ENCODE measurements around the gene RRP15. TPM values are rescaled to one million over a fixed set of nuclear protein-coding genes. Genes with fewer than 3 reads are reported as not detected.

RRP15 gene
- total and polyA plus RNA-seq, 2 experiments from 2014 or later, result 5.4 to 25.5 TPM

DNA sequence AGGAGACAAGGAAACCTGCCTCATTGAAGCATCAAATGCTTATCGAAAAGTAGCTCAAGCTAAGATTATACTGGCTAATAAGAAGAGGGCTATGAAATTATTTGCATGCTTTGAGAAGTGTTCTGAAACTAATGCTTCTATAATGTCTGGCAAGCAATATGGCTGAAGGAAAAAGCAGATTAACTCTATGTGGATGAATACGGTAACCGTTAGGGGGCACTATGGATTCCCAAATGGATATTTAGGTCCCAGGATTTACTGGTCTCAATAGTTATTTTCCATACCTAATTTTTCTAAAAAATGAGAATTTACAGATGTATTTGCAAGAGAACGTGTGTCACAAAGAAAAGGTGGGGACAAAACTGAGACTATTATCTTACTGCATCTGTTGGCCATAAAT is 34.6 kb upstream of the RRP15 start:
- H3K4me2 ChIP-seq (ENCODE audit: unreplicated experiment), result no peak overlapping the region
- peaks cover 31% of the 10 kb centered on the region; the same call in 1 of the 2 replicates for H3K27me3 ChIP-seq (replicated peaks; ENCODE audit: insufficient read depth)
- no peaks in the 10 kb centered on the region for H4K20me1 ChIP-seq (ENCODE audit: insufficient read depth)
- no peaks in the 10 kb centered on the region for H3K9me2 ChIP-seq (ENCODE audit: insufficient read depth)
- in situ Hi-C loops (cut with MboI), result no loop called here
- H3K9ac ChIP-seq, result no peak overlapping the region
- H3K4me1 ChIP-seq (ENCODE audit: insufficient read depth), result no peaks in the 10 kb centered on the region
- no peaks in the 10 kb centered on the region for H3K36me3 ChIP-seq (ENCODE audit: low read depth)
- H3K4me3 ChIP-seq, result no peak overlapping the region
- no peak for DNase-seq
- H2AFZ ChIP-seq, result no peak overlapping the region
- no peaks in the 10 kb centered on the region for H3K79me2 ChIP-seq (ENCODE audit: insufficient read depth)
- H3F3A ChIP-seq (ENCODE audit: insufficient read depth), result no peaks in the 10 kb centered on the region
- no peaks in the 10 kb centered on the region for H3K9me3 ChIP-seq (ENCODE audit: low read depth)
- WGBS, 2 experiments (ENCODE audit: low coverage in 1 of 2, low lambda C conversion rate in 2 of 2, missing lambda C conversion rate in 2 of 2), result 58 to 61% methylated on average over 4 of the region's 4 CpGs
- H3K27ac ChIP-seq, result no peak overlapping the region
- TF ChIP-seq EZH2phosphoT487 (IDR thresholded peaks at IDR 0.05; ENCODE audit: insufficient read depth, low read depth), result no peak
- no peak for TF ChIP-seq EZH2 (IDR thresholded peaks at IDR 0.05; ENCODE audit: insufficient read depth, poor library complexity, severe bottlenecking)

DNA sequence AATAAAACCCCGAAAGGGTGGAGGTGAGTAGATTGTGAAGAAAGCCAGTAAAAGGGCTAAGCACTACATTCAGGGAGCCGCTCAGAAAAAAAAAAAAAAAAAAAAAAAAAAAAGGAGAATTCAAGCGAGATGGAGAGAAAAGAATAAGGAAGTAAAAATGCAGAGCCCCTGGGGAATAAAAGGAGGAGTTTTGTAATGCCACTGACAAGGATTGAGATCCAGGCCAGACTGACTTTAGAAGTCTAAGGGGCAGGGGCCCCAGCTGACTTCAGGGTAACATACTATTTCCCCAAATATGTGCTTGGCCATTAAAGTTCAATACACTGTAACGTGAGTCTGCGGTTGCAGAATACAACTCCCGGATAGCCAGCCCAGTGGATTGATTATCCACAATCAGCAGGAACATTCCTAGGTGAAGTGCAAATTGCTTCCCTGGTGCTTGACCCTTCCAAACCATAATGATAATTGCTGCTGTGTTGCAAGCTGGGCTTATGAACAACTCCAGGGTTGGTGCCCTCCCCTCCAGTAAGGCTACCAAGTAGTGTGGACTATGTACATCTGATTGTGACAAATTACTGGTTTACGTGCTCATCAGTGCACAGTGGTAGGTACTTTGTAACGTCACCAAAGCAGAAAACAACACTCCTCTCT is 30.7 kb upstream of the RRP15 start:
- TF ChIP-seq EZH2 (IDR thresholded peaks at IDR 0.05; ENCODE audit: insufficient read depth, poor library complexity, severe bottlenecking) (no peak), EZH2phosphoT487 (IDR thresholded peaks at IDR 0.05; ENCODE audit: insufficient read depth, low read depth) (no peak)
- no peak overlapping the region for H3K4me2 ChIP-seq (ENCODE audit: unreplicated experiment)
- H3K79me2 ChIP-seq (ENCODE audit: insufficient read depth), result no peaks in the 10 kb centered on the region
- H3K4me3 ChIP-seq, result no peak overlapping the region
- H2AFZ ChIP-seq, result no peak overlapping the region
- in situ Hi-C loops (cut with MboI), result no loop called here
- H3K36me3 ChIP-seq (ENCODE audit: low read depth), result no peaks in the 10 kb centered on the region
- no peak overlapping the region for H3K27ac ChIP-seq
- H3K9ac ChIP-seq, result no peak overlapping the region
- H3K9me2 ChIP-seq (ENCODE audit: insufficient read depth), result no peaks in the 10 kb centered on the region
- no peak for DNase-seq
- H3F3A ChIP-seq (ENCODE audit: insufficient read depth), result no peaks in the 10 kb centered on the region
- H4K20me1 ChIP-seq (ENCODE audit: insufficient read depth), result no peaks in the 10 kb centered on the region
- 32 to 37% methylated on average over 8 of the region's 8 CpGs for WGBS, 2 experiments (ENCODE audit: low coverage in 1 of 2, low lambda C conversion rate in 2 of 2, missing lambda C conversion rate in 2 of 2)
- no peaks in the 10 kb centered on the region for H3K9me3 ChIP-seq (ENCODE audit: low read depth)
- no peaks in the 10 kb centered on the region for H3K4me1 ChIP-seq (ENCODE audit: insufficient read depth)
- peaks cover 23% of the 10 kb centered on the region; the same call in 1 of the 2 replicates for H3K27me3 ChIP-seq (replicated peaks; ENCODE audit: insufficient read depth)

DNA sequence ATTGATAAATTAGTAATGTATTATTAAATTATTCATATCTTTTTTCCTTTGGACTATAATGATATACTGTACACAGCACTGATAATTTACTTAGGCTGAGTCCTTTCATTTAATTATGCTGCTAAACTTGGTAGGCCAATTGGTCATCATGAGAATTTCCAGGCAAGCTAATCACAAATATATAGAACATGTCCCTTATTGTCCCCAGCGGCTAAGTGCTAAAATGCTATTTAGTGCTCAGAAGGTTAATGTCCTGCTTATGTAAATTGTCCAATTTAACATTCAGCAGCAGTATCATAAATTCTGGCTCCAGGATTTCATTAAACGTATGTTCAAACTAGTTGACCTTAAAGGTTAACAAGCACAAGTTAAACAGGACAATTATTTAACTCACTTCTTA is 30.0 kb upstream of the RRP15 start:
- Histone ChIP-seq H3K9me3 (ENCODE audit: low read depth) (no peaks in the 10 kb centered on the region), H3K4me2 (ENCODE audit: unreplicated experiment) (no peak overlapping the region), H2AFZ (no peak overlapping the region), H3K36me3 (ENCODE audit: low read depth) (no peaks in the 10 kb centered on the region), H3K9me2 (ENCODE audit: insufficient read depth) (no peaks in the 10 kb centered on the region), H3K9ac (no peak overlapping the region), H3F3A (ENCODE audit: insufficient read depth) (no peaks in the 10 kb centered on the region), H3K27ac (no peak overlapping the region), H4K20me1 (ENCODE audit: insufficient read depth) (no peaks in the 10 kb centered on the region), H3K4me3 (no peak overlapping the region), H3K79me2 (ENCODE audit: insufficient read depth) (no peaks in the 10 kb centered on the region), H3K4me1 (ENCODE audit: insufficient read depth) (no peaks in the 10 kb centered on the region), H3K27me3 (replicated peaks; ENCODE audit: insufficient read depth) (peaks cover 17% of the 10 kb centered on the region; the same call in 1 of the 2 replicates)
- TF ChIP-seq EZH2 (IDR thresholded peaks at IDR 0.05; ENCODE audit: insufficient read depth, poor library complexity, severe bottlenecking), result no peak
- TF ChIP-seq EZH2phosphoT487 (IDR thresholded peaks at IDR 0.05; ENCODE audit: insufficient read depth, low read depth), result no peak
- DNase-seq, result no peak
- 46 to 48% methylated on average over 2 of the region's 2 CpGs for WGBS, 2 experiments (ENCODE audit: low coverage in 1 of 2, low lambda C conversion rate in 2 of 2, missing lambda C conversion rate in 2 of 2)
- in situ Hi-C loops (cut with MboI), result no loop called here

DNA sequence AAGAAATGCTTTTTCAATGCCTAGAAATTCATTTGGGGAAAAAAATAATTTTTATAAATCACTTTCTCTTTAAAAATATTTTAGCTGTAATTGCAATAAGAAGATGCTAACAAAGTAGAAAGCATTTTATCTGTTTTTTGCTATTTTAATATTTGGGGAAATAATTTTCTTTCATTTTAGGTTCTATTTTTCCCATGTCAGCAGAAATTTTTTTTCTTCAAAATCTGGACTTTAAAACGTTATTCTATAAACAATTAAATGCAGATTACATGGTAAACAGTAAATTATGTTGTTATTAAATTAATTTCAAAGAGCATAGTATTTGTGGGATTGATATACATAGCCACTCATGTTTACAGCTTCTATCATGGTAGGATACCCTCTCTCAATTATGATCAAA is 27.7 kb upstream of the RRP15 start:
- Histone ChIP-seq H3K27me3 (replicated peaks; ENCODE audit: insufficient read depth) (peaks cover 10% of the 10 kb centered on the region; the same call in 1 of the 2 replicates), H2AFZ (no peak overlapping the region), H3K36me3 (ENCODE audit: low read depth) (no peaks in the 10 kb centered on the region), H3K9me2 (ENCODE audit: insufficient read depth) (no peaks in the 10 kb centered on the region), H3K27ac (no peak overlapping the region), H3K4me2 (ENCODE audit: unreplicated experiment) (no peak overlapping the region), H3K9ac (no peak overlapping the region), H3F3A (ENCODE audit: insufficient read depth) (no peaks in the 10 kb centered on the region), H3K4me3 (no peak overlapping the region), H3K4me1 (ENCODE audit: insufficient read depth) (no peaks in the 10 kb centered on the region), H4K20me1 (ENCODE audit: insufficient read depth) (no peaks in the 10 kb centered on the region), H3K79me2 (ENCODE audit: insufficient read depth) (no peaks in the 10 kb centered on the region), H3K9me3 (ENCODE audit: low read depth) (no peaks in the 10 kb centered on the region)
- no peak for DNase-seq
- in situ Hi-C loops (cut with MboI), result no loop called here
- TF ChIP-seq EZH2 (IDR thresholded peaks at IDR 0.05; ENCODE audit: insufficient read depth, poor library complexity, severe bottlenecking) (no peak), EZH2phosphoT487 (IDR thresholded peaks at IDR 0.05; ENCODE audit: insufficient read depth, low read depth) (no peak)
- WGBS, 2 experiments (ENCODE audit: low coverage in 1 of 2, low lambda C conversion rate in 2 of 2, missing lambda C conversion rate in 2 of 2), result 0 to 5% methylated on average over 1 of the region's 1 CpG

Data from GM23248 (cell line).